ENCODE data around the gene KLK6. TPM values are rescaled to one million over a fixed set of nuclear protein-coding genes. Genes with fewer than 3 reads are reported as not detected.

Gene KLK6
- total RNA-seq, 1 experiment from 2014 or later = not detected

DNA sequence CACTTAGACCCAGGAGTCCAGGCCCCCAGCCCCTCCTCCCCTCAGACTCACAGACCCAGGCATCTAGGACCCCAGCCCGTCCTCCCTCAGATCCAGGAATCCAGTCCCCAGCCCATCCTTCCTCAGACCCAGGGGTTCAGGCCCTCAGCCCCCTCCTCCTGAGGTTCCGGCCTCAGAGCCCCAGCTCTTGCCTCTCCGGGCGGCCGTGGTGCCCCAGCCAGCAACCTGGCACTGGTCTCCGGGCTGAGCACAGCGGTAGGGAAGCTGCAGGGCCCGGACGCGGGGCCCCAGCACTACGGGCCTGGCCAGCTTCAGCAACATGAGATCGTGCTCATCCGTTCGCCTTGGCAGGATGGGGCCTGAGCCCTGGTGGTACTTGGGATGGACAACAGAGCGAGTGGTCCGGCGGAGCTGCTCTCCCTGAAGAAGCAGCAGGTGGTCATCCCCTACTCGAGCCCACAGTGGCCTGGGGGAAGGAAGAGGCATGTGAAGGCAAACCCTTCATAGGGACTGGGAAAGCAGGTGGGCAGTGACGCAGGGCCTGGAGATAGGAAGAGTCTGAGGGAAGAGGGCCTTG lies 46.4 kb upstream of the KLK6 start:
- peaks cover 55% of the 10 kb centered on the region for H3K27me3 ChIP-seq (replicated peaks; ENCODE audit: insufficient read depth, low read depth, low read length, poor library complexity)

DNA sequence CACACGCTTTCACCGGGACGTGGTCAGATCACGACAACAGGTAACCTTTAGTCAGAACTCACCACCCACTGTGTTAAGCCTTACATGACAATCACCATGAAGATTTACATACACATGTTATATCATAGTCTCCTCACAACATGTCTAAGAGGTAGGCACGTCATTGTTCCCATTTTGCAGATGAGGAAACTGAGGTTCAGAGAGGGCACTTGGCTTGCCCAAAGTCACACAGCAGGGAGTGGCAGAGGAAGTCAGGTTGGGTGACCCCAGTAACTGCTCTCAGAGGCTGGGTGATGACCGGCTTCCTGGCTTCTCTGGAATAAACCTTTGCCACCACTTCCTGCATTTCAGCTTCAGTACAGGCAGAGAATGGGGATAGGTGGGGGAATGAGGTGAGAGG lies 44.9 kb upstream of the KLK6 start:
- intact Hi-C loops (cut with micrococcal nuclease; ENCODE audit: unreplicated experiment) = loop anchor here (10.0 kb wide), 1 partner anchor 309 kb away; no protein-coding TSS in a partner anchor
- Histone ChIP-seq H3K9me3 (ENCODE audit: low read depth, low read length, poor library complexity, severe bottlenecking) (no peaks in the 10 kb centered on the region), H3K27me3 (replicated peaks; ENCODE audit: insufficient read depth, low read depth, low read length, poor library complexity) (peaks cover 52% of the 10 kb centered on the region), H3K4me1 (ENCODE audit: insufficient read depth, low read length, poor library complexity, severe bottlenecking) (peaks cover 7% of the 10 kb centered on the region), H3K4me3 (ENCODE audit: low read depth, low read length, poor library complexity, severe bottlenecking) (no peak overlapping the region), H3K36me3 (ENCODE audit: insufficient read depth, low read length, poor library complexity, severe bottlenecking) (no peaks in the 10 kb centered on the region), H3K27ac (ENCODE audit: low read depth, low read length, poor library complexity, severe bottlenecking) (no peak overlapping the region)
- DNase-seq (ENCODE audit: low spot score) = no peak
- POLR2A ChIA-PET (ENCODE audit: low non-redundant PET) = no interaction called here
- TF ChIP-seq, protein P1, sequence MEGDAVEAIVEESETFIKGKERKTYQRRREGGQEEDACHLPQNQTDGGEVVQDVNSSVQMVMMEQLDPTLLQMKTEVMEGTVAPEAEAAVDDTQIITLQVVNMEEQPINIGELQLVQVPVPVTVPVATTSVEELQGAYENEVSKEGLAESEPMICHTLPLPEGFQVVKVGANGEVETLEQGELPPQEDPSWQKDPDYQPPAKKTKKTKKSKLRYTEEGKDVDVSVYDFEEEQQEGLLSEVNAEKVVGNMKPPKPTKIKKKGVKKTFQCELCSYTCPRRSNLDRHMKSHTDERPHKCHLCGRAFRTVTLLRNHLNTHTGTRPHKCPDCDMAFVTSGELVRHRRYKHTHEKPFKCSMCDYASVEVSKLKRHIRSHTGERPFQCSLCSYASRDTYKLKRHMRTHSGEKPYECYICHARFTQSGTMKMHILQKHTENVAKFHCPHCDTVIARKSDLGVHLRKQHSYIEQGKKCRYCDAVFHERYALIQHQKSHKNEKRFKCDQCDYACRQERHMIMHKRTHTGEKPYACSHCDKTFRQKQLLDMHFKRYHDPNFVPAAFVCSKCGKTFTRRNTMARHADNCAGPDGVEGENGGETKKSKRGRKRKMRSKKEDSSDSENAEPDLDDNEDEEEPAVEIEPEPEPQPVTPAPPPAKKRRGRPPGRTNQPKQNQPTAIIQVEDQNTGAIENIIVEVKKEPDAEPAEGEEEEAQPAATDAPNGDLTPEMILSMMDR (conservative IDR thresholded peaks at IDR 0.05; ENCODE audit: low read depth, low read length) = no peak
- no peak for TF ChIP-seq EZH2 (IDR thresholded peaks at IDR 0.05; ENCODE audit: borderline replicate concordance, low read depth, low read length, poor library complexity, severe bottlenecking)
- BruUV-seq (replicated peaks) = no TSS peak
- CTCF ChIA-PET = no interaction called here

More for the DNA sequence above, 46.4 kb upstream of the KLK6 start:
- H3K4me1 ChIP-seq (ENCODE audit: insufficient read depth, low read length, poor library complexity, severe bottlenecking) = peaks cover 7% of the 10 kb centered on the region
- ChIA-PET CTCF (interaction anchor here (0.6 to 1.7 kb wide), 2 partner anchors 86 to 565 kb away, joined by 3 to 7 read pairs; no protein-coding TSS in a partner anchor), POLR2A (ENCODE audit: low non-redundant PET) (no interaction called here)
- H3K36me3 ChIP-seq (ENCODE audit: insufficient read depth, low read length, poor library complexity, severe bottlenecking) = no peaks in the 10 kb centered on the region
- TF ChIP-seq EZH2 (IDR thresholded peaks at IDR 0.05; ENCODE audit: borderline replicate concordance, low read depth, low read length, poor library complexity, severe bottlenecking) = no peak
- TF ChIP-seq, protein P1 (conservative IDR thresholded peaks at IDR 0.05; ENCODE audit: low read depth, low read length) = no peak
- no peak overlapping the region for H3K4me3 ChIP-seq (ENCODE audit: low read depth, low read length, poor library complexity, severe bottlenecking)
- no peak overlapping the region for H3K27ac ChIP-seq (ENCODE audit: low read depth, low read length, poor library complexity, severe bottlenecking)
- DNase-seq (ENCODE audit: low spot score) = no peak
- BruUV-seq (replicated peaks) = no TSS peak
- no peaks in the 10 kb centered on the region for H3K9me3 ChIP-seq (ENCODE audit: low read depth, low read length, poor library complexity, severe bottlenecking)
- intact Hi-C loops (cut with micrococcal nuclease; ENCODE audit: unreplicated experiment) = loop anchor here (2.0 to 10.0 kb wide), 2 partner anchors 85 to 311 kb away; no protein-coding TSS in a partner anchor

DNA sequence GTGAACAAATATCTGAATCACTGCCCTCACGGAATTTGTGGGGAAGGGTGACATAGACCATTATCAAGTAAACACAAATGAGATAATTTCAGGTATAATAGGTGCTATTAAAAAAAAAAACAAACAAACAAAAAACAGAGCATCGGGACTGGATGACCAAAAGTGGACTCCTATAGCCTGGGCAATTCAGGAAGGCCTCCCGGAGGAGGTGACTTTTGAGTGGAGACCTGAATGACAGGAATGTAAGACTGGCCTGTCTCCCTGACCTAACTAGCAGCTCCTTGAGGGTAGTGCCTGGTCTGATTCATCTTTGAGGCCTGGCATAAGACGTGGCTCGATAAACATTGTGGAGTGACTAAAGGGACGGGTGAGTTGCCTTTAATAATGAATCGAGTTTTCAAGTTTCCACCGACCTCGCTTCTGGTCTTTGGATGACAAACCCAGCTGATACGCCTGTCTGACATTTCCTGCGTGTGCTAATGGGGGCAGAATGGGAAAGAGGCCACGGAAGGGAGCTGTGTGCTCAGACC lies 43.3 kb upstream of the KLK6 start:
- Histone ChIP-seq H3K4me3 (ENCODE audit: low read depth, low read length, poor library complexity, severe bottlenecking) (no peak overlapping the region), H3K4me1 (ENCODE audit: insufficient read depth, low read length, poor library complexity, severe bottlenecking) (peaks cover 7% of the 10 kb centered on the region), H3K9me3 (ENCODE audit: low read depth, low read length, poor library complexity, severe bottlenecking) (no peaks in the 10 kb centered on the region), H3K27me3 (replicated peaks; ENCODE audit: insufficient read depth, low read depth, low read length, poor library complexity) (peaks cover 50% of the 10 kb centered on the region), H3K27ac (ENCODE audit: low read depth, low read length, poor library complexity, severe bottlenecking) (no peak overlapping the region), H3K36me3 (ENCODE audit: insufficient read depth, low read length, poor library complexity, severe bottlenecking) (no peaks in the 10 kb centered on the region)
- ChIA-PET CTCF (no interaction called here), POLR2A (ENCODE audit: low non-redundant PET) (interaction anchor here (0.6 kb wide), 1 partner anchor 644 kb away, joined by 11 read pairs; no protein-coding TSS in a partner anchor)
- no TSS peak for BruUV-seq (replicated peaks)
- intact Hi-C loops (cut with micrococcal nuclease; ENCODE audit: unreplicated experiment) = loop anchor here (10.0 kb wide), 1 partner anchor 308 kb away; no protein-coding TSS in a partner anchor
- no peak for DNase-seq (ENCODE audit: low spot score)
- TF ChIP-seq, protein P1 (conservative IDR thresholded peaks at IDR 0.05; ENCODE audit: low read depth, low read length) = no peak
- no peak for TF ChIP-seq EZH2 (IDR thresholded peaks at IDR 0.05; ENCODE audit: borderline replicate concordance, low read depth, low read length, poor library complexity, severe bottlenecking)
